ENCODE measurements around the gene GOLGA6A.

- TF ChIP-seq CTCF (conservative IDR thresholded peaks at IDR 0.05) (no peak), ZFX (IDR thresholded peaks at IDR 0.05) (no peak)
Measured at GRCh38 chr15:74053517-74053916, 28.8 kb downstream of the GOLGA6A start.

Data from C4-2B (cell line).